ENCODE data around the gene GPR156.

GRCh38 chr3:120119846-120120510, 165.0 kb downstream of the GPR156 start:
- TF ChIP-seq CTCF (IDR thresholded peaks at IDR 0.05; ENCODE audit: extremely low read depth in 1 of 2, insufficient read depth in 1 of 2, low read depth in 1 of 2, low read length in 2 of 2): no peak
- no peak for TF ChIP-seq EZH2 (IDR thresholded peaks at IDR 0.05; ENCODE audit: borderline replicate concordance, low read depth, low read length, severe bottlenecking)
- no peak for TF ChIP-seq JUN (IDR thresholded peaks at IDR 0.05; ENCODE audit: borderline replicate concordance, insufficient read depth, insufficient read length, low read depth)
- TF ChIP-seq POLR2A (IDR thresholded peaks at IDR 0.05; ENCODE audit: low read depth, low read length): no peak

All from endothelial cell of umbilical vein (primary cell).